Right lung (tissue), 5 donors: ENCODE results near the gene IRAG1. TPM values are rescaled to one million over a fixed set of nuclear protein-coding genes. Genes with fewer than 3 reads are reported as not detected.

Experiments
- DNase-seq, 2 donors: peaks; one replicate each; pipeline ENCODE4 v3.0.0-alpha.2; 2013
- polyA plus RNA-seq, 5 donors: library from polyadenylated mRNA; unstranded; fragments of 120-200 nt; gene quantifications; one replicate each; pipeline versions ENCODE4 v1.2.1 to v1.2.3, GENCODE V29; 2013; ENCODE audit warnings: inconsistent platforms in 1 of 5, low replicate concordance in 1 of 5; ENCODE audit not compliant: insufficient read length in 5 of 5, insufficient read depth in 1 of 5

IRAG1 gene
- polyA plus RNA-seq, 5 donors: 9.7 to 21.0 (median 13.3) TPM

- no peak for DNase-seq
These were observed 26.1 kb downstream of the IRAG1 start for GRCh38 chr11:10667521-10667885.

DNA sequence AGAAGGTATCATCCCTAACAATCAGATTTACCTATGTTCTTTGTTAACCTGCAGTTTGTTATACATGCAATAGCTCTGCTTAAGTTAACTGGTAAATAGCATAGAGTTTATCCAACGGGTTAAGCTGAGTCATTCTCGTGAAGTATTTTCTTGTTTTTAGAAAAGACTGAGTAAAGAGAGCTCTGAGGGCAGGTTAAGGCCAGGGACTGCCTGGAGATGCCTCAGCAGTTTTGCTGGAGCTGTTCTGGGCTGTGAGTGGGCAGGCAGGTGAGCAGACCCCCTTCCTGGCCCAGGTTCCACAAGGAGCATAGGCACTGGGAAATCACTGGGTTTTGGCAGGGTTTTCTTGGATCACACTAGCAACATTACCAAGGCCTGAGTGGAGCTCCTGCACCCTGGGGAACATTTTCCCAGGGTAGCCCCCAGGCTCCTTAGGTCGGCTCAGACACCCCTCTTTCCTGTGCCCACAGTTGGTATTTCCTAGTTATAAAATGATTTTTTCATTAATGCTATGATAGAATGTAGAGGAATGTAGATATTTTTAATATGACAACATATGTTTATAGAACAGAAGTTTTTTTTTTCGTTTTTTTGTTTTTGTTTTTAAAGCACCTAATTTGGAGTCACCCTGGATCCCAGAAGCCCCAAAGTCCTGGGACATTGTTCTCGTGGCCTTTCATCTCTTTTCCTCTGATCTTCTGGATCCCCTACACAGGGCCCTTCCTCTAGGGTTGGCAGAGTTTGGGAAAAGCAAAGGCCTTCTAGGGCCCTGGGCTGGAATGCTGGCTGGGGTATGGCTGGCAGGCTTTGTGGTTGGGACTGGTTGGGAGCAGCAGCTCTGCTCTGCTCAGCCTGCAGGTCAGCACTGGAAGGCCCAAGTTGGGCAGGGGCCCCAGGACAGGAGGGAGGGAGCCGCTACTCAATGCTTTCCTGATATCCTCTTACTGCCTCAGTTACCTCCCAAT is 26.7 kb downstream of the IRAG1 start:
- no peak for DNase-seq

GRCh38 chr11:10664496-10664895 is 29.1 kb downstream of the IRAG1 start:
- DNase-seq: no peak

- DNase-seq: no peak
These were observed 29.6 kb downstream of the IRAG1 start for GRCh38 chr11:10663990-10664389.

- no peak for DNase-seq
These were observed 30.2 kb downstream of the IRAG1 start for GRCh38 chr11:10663365-10663764.

GRCh38 chr11:10660323-10660722 is 33.2 kb downstream of the IRAG1 start:
- DNase-seq: no peak

DNA sequence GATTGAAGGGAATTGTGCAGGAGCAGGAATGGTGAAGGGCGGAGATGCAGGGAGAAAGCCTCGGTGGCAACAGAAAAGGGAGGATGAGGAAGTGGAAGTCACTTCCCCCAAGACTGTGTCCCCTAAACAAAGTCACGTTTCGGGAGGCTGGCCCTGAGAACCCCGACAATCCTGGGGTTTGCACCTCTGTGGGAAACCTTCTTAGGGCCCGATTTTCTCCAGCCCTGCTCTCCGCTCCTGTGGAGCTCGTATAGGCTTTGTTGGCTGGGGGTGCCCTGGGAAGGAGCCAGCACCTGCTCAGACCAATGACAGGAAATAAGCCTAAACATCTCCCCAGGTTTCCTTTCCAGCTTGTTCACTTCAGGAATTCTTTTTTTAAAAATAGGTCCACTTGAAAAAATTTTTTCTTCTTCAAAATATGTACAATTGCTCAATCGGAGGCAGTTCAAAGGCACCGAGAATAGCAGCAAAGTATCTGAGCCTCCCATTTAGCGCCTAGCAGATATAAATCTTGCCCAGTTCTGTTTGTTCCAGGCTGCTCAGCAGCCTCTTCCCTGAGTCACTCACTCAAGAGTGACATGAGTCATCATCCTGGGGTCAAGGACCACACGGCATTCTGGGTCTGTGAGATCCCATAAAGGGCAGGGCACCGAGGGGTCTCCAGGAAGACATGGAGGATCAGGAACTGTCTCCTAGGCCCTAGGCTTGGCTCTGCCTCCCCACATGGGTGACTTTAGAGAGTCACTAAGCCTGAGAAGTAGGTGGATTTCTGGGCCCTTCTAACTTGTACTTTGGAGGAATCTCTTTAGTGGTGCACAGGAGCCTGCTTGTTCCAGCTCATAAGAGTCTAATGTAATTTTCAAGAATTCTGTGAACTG is 34.0 kb downstream of the IRAG1 start:
- DNase-seq: peak; percentile 25 to 37

- DNase-seq: no peak
These were observed 34.8 kb downstream of the IRAG1 start for GRCh38 chr11:10658621-10659338.

DNA sequence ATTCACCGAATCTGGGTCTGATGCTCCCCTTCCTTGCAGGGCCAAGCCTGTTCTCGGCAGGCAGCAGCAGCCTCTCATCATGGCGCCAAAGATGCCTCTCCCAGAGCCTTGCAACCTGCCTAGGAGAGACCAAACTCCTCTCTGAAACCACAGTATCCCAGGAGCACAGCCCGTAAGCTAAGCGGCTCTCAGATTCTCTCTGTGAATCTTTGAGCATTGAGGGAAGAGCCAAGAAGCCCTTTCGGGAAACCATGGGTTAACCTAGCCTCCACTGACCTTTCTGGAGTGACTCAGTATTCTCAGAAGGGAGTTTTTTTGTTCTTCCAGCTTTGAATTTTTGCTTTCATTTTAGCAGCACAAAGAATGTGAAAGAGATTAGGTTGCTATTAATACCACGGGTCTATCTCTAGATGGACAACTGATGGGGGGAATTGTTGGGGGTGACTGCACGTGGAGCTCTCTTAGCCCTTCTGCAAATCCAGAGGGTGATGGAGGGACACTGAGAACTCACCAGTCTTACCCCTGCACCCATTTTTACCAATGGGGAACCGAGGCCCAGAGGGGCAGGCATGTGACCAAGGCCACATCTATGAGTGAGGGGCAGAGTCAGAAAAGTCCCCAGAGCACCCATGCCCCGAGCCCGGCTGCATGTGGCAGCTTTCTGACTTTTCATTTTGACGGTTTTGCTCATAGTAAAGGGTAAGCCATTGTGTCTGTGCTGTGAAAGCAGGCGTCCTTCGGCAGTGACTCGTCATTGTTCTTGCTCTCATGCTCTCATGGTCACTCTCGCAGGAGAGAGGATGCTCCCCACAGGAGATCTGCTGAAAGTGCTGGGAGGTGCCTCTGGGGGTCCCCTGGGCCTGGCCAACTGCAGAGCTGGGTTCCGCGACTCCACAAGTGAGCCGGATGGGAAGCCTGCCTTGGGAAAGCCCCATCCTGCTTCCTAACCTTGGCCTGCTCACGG is 36.0 kb downstream of the IRAG1 start:
- DNase-seq: no peak

- no peak for DNase-seq
These were observed 37.5 kb downstream of the IRAG1 start for GRCh38 chr11:10655943-10656576.

GRCh38 chr11:10655227-10655626 is 38.3 kb downstream of the IRAG1 start:
- DNase-seq: no peak

GRCh38 chr11:10654811-10655150 is 38.8 kb downstream of the IRAG1 start:
- no peak for DNase-seq

DNA sequence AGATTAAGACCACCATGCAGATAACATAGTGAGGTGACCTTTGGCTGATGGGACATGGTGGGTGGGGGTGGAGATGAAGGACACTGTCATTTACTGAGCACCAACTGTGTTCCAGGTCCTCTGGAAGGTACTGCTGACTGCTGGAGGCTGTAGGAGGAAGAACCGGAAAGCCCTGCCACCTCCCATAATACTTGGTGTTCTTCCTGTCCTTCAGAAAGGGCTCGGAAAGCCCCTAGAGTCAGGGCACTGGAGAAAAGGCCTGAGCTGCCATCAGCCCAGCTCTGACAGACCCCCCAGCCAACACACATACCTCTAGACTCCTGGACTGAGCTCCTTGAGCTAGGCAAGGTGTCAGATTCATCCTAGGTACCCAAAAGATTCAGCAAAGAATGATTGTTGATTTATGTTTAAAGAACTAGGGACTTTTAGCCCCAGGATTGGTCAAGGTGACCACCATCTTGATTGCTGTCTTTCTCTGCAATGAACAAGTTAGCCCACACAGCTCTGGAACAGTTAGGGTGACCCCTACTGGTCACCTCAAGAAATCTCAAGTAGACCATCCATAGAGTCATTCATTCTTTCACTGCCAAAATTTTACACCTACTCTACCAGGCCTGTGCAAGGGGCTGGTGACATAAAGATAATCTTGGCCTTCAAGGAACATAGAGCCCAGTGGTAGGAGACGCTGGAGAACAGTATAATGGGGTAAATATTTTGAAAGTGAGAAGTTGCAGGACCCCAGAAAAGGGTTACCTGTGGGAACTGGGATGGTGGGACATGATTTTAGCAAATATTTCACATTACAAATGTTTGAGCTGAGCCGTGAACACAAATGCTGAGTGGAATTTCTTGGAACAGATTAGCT is 39.4 kb downstream of the IRAG1 start:
- peak in 1 of 2 donors; percentile 38 for DNase-seq

DNA sequence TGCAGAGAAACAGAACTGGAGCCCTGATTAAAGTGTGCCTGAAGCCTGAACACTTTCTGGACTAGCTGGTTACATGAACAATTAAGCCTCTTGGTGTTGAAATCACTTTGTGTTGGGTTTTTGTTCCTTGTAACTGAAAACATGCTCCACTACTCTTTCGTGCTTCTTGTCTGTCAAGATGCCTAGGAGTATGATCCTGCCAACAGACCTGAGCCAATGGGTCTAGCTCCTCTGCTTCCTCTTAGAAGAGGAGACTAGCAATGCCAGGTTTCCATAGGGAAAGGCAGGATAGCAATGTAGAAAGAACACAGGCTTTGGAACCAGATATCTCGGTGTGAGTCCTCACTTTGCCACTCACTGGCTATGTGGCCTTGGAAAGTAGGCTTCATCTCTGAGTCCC is 40.3 kb downstream of the IRAG1 start:
- DNase-seq: no peak

- DNase-seq: no peak
These were observed 41.7 kb downstream of the IRAG1 start for GRCh38 chr11:10651656-10652361.

DNA sequence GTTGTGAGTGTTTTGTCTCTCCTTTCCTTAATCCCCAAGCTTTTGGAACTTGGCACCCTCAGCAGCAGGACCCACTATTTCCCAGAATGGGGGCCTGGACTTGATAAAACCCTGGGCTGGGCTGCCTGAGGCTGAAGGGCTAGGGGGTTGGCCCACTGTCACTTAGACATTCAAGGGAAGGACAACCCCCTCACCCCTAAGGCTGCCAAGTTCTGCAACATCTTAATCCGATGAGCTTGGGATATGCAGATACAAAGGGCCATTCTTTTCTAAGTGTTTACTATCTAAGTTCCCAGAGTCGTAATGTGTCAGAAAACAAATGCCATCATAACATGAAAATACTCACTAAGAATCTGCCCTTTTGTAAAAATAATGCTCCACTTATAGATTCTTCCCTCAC is 42.9 kb downstream of the IRAG1 start:
- no peak for DNase-seq

DNA sequence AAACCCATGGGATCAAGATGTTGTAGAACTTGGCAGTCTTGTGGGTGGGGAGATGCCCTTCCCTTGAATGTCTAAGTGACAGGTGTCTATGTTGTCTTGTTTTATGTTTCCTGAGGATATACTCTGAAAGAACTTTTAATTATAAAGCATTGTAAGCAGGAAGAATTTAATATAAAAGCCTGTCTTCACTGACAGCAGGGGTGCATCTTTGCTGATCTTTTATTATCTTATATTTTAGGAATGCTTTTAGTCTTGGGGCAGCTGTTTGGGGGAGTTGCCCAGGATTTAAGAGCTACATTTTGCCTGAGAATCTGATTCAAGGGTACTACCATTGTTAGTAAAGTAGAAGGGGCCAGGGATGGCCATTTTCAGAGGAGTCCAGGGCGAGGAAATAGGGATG is 43.4 kb downstream of the IRAG1 start:
- DNase-seq: no peak

GRCh38 chr11:10648871-10649270 is 44.7 kb downstream of the IRAG1 start:
- no peak for DNase-seq
